GM18951 (cell line): ENCODE results near the gene LRRFIP2.
"Not testable (repeated sequence)": the region's sequence is repeated elsewhere in the genome, so short reads cannot be mapped to it uniquely, and the experiment has no call there.

ENCODE experiments used
- POLR2A ChIP-seq: IDR thresholded peaks from 4 replicates; pipeline ENCODE4 v1.6.1; 2011; ENCODE audit warnings: mild to moderate bottlenecking; ENCODE audit not compliant: insufficient read length, insufficient read depth; ENCODE audit errors: extremely low read depth
- in situ Hi-C: fragments of 300-500 bp; cut with MboI; formaldehyde crosslinking; loops from one replicate; pipeline ENCODE4 v1.12.0; 2022; ENCODE audit warnings: low sequenced_read_pairs, mixed read lengths, inconsistent platforms; ENCODE audit not compliant: unreplicated experiment

Gene LRRFIP2, protein sequence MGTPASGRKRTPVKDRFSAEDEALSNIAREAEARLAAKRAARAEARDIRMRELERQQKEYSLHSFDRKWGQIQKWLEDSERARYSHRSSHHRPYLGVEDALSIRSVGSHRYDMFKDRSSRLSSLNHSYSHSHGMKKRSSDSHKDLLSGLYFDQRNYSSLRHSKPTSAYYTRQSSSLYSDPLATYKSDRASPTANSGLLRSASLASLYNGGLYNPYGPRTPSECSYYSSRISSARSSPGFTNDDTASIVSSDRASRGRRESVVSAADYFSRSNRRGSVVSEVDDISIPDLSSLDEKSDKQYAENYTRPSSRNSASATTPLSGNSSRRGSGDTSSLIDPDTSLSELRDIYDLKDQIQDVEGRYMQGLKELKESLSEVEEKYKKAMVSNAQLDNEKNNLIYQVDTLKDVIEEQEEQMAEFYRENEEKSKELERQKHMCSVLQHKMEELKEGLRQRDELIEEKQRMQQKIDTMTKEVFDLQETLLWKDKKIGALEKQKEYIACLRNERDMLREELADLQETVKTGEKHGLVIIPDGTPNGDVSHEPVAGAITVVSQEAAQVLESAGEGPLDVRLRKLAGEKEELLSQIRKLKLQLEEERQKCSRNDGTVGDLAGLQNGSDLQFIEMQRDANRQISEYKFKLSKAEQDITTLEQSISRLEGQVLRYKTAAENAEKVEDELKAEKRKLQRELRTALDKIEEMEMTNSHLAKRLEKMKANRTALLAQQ

DNA sequence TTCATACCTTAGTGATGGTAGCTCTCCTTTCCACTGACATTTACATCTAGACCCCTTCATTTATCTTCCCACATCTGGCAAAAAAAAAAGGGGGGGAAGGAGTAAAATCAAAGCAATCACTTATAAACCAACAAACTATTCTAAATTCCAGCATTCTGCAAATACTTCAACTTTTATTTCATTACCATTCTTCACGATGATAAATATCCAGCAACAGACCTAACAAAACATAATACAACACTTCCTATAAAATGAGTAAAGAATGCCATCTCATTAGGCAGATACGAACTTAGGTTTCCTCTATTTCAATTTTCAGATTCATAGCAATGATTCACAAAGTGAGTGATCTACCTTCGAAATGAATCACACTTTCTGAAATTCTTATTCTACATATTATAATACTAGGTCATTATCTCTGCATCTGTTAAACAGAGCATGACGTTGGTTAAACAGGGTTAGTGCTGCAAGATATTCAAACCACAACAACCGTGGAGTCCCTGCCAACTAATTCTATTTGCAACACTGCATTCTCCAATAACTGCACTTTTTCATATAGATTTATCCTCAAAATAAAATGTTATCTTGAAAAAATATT, at the start of gene LRRFIP2:
TSS of gene LRRFIP2 (minus strand) at position 51 of the 595 bp plus-strand sequence. CDS start 25,599 bp downstream, outside the sequence.
- in situ Hi-C loops = no loop called here
- TF ChIP-seq POLR2A = no peak

DNA sequence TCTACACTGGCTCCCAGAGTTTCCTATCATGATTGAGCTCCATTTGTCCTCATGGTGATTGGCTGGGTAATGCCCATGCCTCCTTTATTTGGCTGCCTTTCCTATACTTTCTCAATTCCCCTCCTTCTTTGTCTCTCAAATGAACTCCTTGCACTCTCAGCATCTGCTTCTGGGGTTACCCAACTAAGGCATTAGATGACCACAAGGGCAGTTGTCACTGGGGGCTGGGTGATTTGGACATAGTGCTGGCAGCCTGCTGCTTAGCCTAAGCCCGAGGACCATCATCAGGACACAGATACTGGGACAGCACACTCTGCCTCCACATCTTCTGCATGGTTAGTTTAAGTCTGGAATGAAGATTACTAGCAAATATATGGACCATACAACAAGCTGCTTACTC, 49.2 kb upstream of the LRRFIP2 start:
- TF ChIP-seq POLR2A = no peak
- in situ Hi-C loops = no loop called here

DNA sequence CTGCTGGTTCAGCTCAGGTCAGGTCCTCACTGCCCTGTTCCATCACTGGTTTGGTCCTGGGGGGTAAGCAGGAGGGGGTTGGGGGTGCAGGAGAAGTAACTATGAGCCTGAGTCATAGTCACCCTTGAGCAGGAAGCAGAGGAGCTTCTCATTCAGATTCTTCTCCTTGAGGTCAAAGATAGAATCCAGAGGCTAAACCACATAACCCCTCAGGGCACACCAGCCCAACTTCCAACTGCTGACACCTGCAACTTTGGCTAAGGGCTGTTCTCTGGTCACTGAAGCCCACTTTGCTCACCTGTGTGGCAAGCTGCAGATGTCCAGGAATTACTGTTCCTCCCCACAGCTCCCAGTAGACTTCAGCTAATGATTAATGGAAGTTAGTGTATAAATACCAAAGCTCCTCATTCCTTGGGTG, 48.8 kb upstream of the LRRFIP2 start:
- TF ChIP-seq POLR2A = no peak
- in situ Hi-C loops = no loop called here

DNA sequence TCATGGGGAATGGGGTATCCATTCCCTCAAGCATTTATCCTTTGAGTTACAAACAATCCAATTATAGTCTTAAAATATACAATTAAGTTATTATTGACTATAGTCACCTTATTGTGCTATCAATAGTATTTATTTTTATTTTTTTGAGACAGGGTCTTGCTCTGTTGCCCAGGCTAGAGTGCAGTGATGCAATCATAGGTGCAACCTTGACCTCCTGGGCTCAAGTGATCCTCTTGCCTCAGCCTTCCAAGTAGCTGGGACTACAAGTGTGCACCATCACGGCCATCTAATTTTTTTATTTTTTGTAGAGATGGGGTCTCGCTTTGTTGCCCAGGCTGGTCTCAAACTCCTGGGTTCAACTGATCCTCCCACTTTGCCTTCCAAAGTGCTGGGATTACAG, 48.2 kb upstream of the LRRFIP2 start:
- in situ Hi-C loops = not testable (repeated sequence)

DNA sequence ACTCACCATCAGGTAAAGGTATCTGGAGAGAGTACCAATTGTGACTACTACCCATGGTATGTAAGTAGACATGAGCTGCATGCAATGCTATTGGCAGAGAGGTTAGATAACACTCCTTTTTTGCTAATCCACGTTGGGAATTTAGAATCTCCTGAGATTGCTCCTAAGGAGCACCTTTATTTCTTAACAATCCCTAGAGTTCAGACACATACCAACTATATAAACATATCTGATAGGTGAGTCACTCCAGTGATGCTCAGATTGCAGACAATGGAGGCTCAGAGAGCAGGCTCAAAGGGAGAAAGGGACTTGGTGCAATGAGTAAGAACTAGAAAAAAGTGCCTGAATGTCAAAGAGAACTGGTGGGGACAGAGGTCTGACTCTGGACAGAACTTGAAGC, 47.0 kb upstream of the LRRFIP2 start:
- no peak for TF ChIP-seq POLR2A
- in situ Hi-C loops = no loop called here

DNA sequence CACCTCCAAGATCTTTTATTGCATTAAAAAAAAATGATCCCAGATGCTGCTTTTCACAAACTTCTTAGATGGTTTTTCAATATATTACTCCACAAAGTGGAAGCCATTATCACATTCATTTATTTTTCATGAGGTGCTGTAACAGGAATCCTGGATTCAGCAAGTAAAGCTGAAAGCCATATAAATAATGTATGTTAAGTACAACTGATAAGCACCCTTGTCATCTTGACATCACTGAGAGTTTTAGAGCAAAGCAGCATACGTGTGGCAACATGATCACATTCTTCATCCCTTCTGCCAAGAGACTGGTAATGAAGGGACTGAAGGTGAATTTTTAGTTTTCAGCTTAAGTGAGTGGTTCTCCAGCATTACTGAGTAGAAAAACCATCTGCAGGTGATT, 44.9 kb upstream of the LRRFIP2 start:
- in situ Hi-C loops = no loop called here
- TF ChIP-seq POLR2A = no peak

DNA sequence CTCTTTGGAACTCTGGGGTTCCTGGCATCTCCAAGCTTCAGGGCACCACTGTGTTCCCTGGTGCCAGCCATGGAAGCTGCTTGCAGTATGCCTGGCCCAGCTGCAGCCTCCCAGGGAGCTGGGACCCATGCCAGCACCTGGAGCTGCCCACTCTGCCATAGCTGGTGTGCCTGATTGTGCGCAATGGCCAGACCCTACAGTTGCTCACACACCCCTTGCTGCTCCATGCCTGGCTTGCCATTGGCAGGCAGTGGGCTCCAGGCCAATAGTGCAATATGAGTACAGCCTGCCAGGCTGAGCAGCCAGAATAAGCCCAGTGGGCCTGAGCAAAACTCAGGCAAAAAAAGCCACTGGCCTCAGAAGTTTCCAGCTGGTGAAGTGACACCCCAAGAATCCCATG, 43.8 kb upstream of the LRRFIP2 start:
- no peak for TF ChIP-seq POLR2A
- in situ Hi-C loops = no loop called here

DNA sequence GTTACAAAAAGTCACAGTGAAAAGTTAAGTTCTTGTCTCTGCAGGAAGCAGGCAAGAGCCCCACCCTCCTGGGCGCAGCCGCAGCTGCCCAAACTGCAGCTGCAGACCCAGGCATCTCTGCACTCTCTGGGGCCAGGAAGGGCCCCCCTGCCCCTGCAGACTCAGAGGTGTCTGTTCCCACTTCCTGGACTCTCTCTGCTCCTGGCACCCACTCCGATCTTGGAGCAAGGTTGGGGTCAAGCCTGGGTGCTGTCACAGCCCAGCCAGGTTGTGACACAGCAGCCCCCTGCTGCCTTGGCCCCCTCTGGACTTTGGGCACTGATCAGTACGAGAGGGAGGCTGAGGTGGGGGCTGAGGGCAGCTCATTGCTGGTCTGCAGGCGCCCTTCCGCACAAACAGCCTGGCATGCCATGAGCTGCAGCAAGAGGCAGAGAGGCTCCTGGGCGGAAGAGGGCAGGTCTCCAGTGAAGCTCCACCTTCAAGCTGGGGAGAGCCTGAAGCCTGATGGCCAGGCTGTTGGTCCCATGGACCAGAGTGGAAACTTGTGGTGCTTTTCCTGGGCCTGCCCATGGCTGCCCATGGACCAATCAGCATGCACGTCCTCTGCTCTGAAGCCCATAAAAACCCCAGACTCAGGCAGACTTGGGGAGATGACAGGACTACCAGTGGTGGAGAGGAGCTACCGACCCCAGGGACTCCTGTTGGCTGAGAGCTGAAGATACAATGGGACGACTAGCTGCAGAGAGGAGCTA, 42.9 kb upstream of the LRRFIP2 start:
- in situ Hi-C loops = no loop called here
- TF ChIP-seq POLR2A = no peak

DNA sequence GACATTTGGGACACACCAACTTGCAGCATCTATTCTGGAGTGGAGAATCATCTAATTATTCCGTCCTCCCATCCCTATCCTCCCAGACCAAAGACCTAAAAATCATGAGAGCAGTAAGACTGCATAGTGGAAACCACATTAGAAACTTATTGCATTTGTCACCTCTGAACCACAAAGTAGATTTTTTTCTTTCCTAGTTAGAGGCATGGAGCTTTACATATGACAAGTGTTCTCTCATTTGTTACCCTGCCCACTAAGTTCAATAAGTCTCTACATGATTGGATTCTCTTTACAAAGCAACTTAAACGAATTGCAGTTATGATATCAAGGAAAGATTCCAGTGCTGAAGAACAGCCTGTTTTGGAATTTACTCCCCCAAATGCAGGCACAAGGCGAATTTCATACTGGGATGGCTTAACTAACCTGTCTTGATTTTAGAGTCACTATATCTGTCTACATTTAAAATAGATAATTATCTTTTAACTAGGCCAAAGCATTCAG, 42.3 kb upstream of the LRRFIP2 start:
- no peak for TF ChIP-seq POLR2A
- in situ Hi-C loops = no loop called here

DNA sequence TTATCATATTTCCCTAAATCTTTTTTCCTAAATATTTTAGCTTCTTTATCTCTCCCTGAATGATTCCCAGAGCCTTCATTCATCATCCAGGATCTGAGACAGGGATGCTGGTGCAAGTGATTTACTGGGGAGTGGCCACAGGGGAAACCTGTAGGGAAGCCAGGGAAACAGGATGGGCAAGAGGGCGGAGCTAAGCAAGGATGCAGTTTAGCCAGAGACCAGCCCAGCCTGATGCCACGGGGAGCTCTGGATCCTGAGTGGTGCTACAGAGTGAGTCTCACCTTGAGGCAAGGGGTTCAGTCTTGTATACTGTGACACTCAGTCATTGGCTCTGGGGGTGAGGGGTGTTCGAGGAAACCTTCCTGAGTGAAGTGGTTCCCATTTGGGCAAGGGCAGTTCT, 39.7 kb upstream of the LRRFIP2 start:
- no peak for TF ChIP-seq POLR2A
- in situ Hi-C loops = no loop called here

DNA sequence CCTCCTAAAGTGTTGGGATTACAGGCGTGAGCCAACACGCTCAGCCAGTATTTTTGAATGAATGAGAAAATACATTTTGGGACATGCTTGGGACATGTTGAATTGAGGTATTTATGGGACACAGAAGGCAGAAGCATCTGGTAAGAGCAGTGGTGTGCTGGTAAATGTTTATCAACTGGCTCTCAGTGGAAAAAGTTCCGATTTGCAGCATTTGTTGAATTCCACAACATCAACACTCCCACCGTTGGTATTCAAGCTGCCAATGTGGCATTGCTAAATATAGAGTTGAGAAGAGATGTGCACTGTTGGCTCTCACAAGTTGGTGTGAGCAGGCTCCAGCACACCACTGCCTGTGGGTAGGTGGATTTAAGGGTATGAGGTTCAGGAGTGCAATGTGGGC, 35.8 kb upstream of the LRRFIP2 start:
- in situ Hi-C loops = no loop called here
- no peak for TF ChIP-seq POLR2A

DNA sequence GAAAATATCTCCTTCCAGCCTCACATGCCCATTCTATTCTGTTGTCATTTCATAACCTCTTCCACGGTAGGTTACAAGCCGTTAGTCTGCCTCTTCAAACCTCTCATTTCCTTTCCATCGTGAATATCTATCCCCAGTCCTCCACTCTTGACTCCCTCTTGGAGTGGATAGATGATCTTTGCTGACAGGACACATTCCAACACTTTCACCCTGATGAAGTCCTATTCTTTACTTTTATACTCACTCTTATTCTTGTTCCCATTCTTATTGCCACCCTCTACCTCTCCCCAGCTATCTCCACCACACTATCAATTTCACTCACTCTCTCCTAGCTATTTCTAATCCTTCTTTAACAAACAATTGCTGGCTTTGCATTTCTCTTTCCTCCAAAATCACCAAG, 34.2 kb upstream of the LRRFIP2 start:
- in situ Hi-C loops = loop anchor here (10.0 kb wide), 1 partner anchor 474 kb away; no protein-coding TSS in a partner anchor

DNA sequence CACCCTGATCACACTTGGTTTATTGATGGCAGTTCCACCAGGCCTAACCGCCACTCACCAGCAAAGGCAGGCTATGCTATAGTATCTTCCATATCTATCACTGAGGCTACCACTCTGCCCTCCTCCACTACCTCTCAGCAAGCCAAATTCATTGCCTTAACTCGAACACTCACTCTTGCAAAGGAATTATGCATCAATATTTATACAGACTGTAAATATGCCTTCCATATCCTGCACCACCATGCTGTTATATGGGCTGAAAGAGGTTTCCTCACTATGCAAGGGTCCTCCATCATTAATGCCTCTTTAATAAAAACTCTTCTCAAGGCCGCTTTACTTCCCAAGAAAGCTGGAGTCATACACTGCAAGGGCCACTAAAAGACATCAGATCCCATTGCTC, 33.6 kb upstream of the LRRFIP2 start:
- in situ Hi-C loops = loop anchor here (10.0 kb wide), 1 partner anchor 473 kb away; no protein-coding TSS in a partner anchor

DNA sequence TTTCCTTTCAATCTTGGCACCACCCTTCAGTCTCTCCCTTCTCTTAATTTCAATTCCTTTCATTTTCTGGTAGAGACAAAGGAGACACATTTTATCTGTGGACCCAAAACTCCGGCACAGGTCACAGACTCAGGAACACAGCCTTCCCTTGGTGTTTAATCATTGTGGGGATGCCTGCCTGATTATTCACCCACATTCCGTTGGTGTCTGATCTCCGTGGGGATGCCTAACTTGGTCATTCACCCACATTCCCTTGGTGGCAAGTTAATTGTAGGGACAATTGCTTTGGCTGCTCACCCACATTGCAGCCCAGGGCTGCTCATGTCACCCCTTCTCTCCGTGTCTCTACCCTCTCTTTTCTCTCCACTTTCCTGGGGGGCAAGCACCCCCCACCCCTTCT, 31.7 kb upstream of the LRRFIP2 start:
- in situ Hi-C loops = loop anchor here (10.0 kb wide), 1 partner anchor 471 kb away; no protein-coding TSS in a partner anchor
